C4-2B (cell line): Measurements from ENCODE around the gene COCH.

Experiments used
- CTCF ChIP-seq: fragments of 450-650 bp; conservative IDR thresholded peaks from 2 replicates; pipeline ENCODE4 v1.5.1; 2017; ENCODE audit warnings: mild to moderate bottlenecking
- ZFX ChIP-seq: fragments of 450-650 bp; IDR thresholded peaks from 2 replicates; pipeline ENCODE4 v1.6.1; 2017

GRCh38 chr14:30829853-30830252, 44.5 kb upstream of the COCH start:
- TF ChIP-seq CTCF (no peak), ZFX (no peak)
